NCI-H2196 (cell line): Measurements from ENCODE around the gene MACROD2.

Experiments used
- DNase-seq: peaks from one replicate; lab custom pipeline; 2025; ENCODE audit not compliant: unreplicated experiment; lab: John Stamatoyannopoulos, UW

The MACROD2 gene

GRCh38 chr20:15673206-15673605, 1677.9 kb downstream of the MACROD2 start:
- no peak for DNase-seq

GRCh38 chr20:15674253-15675060, 1679.1 kb downstream of the MACROD2 start:
- no peak for DNase-seq

- no peak for DNase-seq
Observed at GRCh38 chr20:15675061-15675514, 1679.8 kb downstream of the MACROD2 start.

GRCh38 chr20:15675813-15676484, 1680.6 kb downstream of the MACROD2 start:
- DNase-seq = no peak

- DNase-seq = no peak
Observed at GRCh38 chr20:15676815-15677214, 1681.5 kb downstream of the MACROD2 start.

GRCh38 chr20:15682690-15683089, 1687.4 kb downstream of the MACROD2 start:
- DNase-seq = no peak

- DNase-seq = no peak
Observed at GRCh38 chr20:15692570-15692969, 1697.3 kb downstream of the MACROD2 start.

GRCh38 chr20:15699431-15700146, 1704.3 kb downstream of the MACROD2 start:
- no peak for DNase-seq

- DNase-seq = no peak
Observed at GRCh38 chr20:15700147-15700765, 1704.9 kb downstream of the MACROD2 start.

- no peak for DNase-seq
Observed at GRCh38 chr20:15702161-15702560, 1706.8 kb downstream of the MACROD2 start.

GRCh38 chr20:15703171-15703911, 1708.0 kb downstream of the MACROD2 start:
- DNase-seq = no peak

GRCh38 chr20:15705975-15706374, 1710.7 kb downstream of the MACROD2 start:
- no peak for DNase-seq

- no peak for DNase-seq
Observed at GRCh38 chr20:15706719-15707118, 1711.4 kb downstream of the MACROD2 start.

GRCh38 chr20:15708984-15709598, 1713.8 kb downstream of the MACROD2 start:
- no peak for DNase-seq

- DNase-seq = no peak
Observed at GRCh38 chr20:15710636-15711035, 1715.3 kb downstream of the MACROD2 start.

GRCh38 chr20:15711177-15711576, 1715.9 kb downstream of the MACROD2 start:
- no peak for DNase-seq

- DNase-seq = no peak
Observed at GRCh38 chr20:15716256-15716655, 1720.9 kb downstream of the MACROD2 start.

- DNase-seq = no peak
Observed at GRCh38 chr20:15726416-15726815, 1731.1 kb downstream of the MACROD2 start.

- no peak for DNase-seq
Observed at GRCh38 chr20:15734052-15734451, 1738.7 kb downstream of the MACROD2 start.

- no peak for DNase-seq
Observed at GRCh38 chr20:15739035-15739434, 1743.7 kb downstream of the MACROD2 start.
